ENCODE data around the gene RGS12. TPM values are rescaled to one million over a fixed set of nuclear protein-coding genes. Genes with fewer than 3 reads are reported as not detected.

RGS12 gene
- total and polyA plus RNA-seq, 2 of the 8 experiments (the other 6 are each of a cell fraction or from before 2014, with no cell fraction given) = 6.0 to 16.4 TPM

DNA sequence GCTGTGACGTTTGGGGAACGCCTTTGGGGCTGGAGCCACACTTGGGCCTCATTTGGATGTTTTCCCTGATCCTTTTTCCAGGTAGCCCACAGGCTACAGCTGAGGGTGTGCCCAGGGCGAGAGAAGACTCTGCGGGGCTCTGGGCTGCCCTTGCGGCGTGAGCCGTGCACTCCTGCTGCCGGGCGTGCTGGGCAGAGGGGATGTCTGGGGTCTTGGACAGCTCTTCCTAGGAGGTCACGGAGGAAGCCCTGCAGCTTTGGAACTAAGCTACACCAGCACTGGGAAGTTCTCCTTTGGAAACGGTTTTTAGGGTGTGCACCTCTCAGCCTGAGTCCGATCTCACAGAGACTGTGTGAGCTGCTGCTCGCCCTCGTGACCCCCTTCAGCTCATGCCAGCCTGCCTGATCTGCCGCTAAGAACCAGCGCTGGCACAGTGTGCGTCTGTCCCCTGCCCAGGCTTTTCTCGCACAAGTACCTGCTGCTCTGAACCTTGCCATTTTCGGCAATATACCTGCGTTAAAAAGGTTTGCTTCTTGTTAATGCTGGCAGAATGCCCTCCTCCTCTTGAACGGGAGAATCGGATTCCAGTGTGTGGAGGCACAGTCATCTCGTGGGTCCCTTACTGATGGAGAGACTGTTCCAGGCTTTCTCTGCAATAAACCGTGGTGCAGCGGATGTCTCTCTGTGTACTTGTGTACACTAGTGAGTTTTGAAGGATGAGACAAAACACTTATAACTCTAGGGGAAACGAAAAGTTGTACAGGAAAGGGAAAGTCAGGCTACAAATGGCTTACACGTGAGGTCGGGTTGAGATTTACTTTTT lies 29.6 kb upstream of the RGS12 start (continued):
- TF ChIP-seq EP300 (IDR thresholded peaks at IDR 0.05; ENCODE audit: borderline replicate concordance in 1 of 2, low read depth in 2 of 2, low read length in 2 of 2) (no peak), CTCF (IDR thresholded peaks at IDR 0.05; ENCODE audit: control extremely low read depth in 1 of 3, insufficient read depth in 1 of 3, low read depth in 1 of 3, low read length in 3 of 3) (no peak), BACH1 (IDR thresholded peaks at IDR 0.05; ENCODE audit: low read length) (no peak), KDM1A (IDR thresholded peaks at IDR 0.05; ENCODE audit: borderline replicate concordance, low read length) (no peak), RBBP5 (IDR thresholded peaks at IDR 0.05; ENCODE audit: borderline replicate concordance, low read depth, low read length) (no peak)

All from H1 (cell line).